Measurements from ENCODE around the gene ODAD4.

DNA sequence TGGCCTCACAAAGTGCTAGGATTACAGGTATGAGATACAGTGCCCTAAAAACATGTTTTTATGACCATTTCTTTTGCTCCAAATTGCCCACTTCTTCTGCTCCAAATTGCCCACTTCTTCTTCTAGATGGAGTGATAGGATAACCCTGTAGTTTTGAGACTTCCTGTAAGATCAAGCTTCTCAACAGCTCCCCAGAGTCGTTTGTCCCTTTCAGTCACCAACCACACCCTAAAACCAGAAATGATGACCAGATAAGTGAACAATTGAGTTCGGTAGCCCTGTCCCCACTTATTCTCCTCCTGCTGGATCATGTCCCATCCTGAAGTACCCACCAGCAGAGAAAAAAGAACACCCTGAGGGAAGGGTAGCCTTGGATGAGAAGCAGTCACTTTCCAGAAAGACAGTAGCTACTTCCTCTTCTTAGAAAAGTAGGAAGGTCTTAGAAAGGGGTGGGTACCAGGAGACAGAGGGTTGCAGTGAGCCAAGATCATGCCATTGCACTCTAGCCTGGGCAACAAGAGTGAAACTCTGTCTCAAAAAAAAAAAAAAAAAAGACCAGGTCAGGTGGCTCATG, 2.5 kb downstream of the ODAD4 start:
- no peak for TF ChIP-seq POLR2A (IDR thresholded peaks at IDR 0.05)
- TF ChIP-seq, protein P1, sequence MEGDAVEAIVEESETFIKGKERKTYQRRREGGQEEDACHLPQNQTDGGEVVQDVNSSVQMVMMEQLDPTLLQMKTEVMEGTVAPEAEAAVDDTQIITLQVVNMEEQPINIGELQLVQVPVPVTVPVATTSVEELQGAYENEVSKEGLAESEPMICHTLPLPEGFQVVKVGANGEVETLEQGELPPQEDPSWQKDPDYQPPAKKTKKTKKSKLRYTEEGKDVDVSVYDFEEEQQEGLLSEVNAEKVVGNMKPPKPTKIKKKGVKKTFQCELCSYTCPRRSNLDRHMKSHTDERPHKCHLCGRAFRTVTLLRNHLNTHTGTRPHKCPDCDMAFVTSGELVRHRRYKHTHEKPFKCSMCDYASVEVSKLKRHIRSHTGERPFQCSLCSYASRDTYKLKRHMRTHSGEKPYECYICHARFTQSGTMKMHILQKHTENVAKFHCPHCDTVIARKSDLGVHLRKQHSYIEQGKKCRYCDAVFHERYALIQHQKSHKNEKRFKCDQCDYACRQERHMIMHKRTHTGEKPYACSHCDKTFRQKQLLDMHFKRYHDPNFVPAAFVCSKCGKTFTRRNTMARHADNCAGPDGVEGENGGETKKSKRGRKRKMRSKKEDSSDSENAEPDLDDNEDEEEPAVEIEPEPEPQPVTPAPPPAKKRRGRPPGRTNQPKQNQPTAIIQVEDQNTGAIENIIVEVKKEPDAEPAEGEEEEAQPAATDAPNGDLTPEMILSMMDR (IDR thresholded peaks at IDR 0.05) = no peak
- no peak for TF ChIP-seq POLR2AphosphoS5 (IDR thresholded peaks at IDR 0.05)
- TF ChIP-seq EP300 (IDR thresholded peaks at IDR 0.05; ENCODE audit: low read depth) = no peak
